Suprapubic skin (tissue), 4 donors: ENCODE data around the gene COL11A2. TPM values are rescaled to one million over a fixed set of nuclear protein-coding genes. Genes with fewer than 3 reads are reported as not detected.

Experiments used
- DNase-seq, 2 donors: peaks; one replicate each; pipeline ENCODE4 v3.0.0-alpha.2; 2019; ENCODE audit warnings: low spot score in 2 of 2
- H3K27ac ChIP-seq: fragments of 200-600 bp; sonication (generic); one replicate; pipeline ENCODE4 v1.5.1; 2019
- H3K27me3 ChIP-seq: fragments of 200-600 bp; sonication (generic); one replicate; pipeline ENCODE4 v1.5.1; 2019
- H3K36me3 ChIP-seq: fragments of 200-600 bp; sonication (generic); one replicate; pipeline ENCODE4 v1.5.1; 2019
- H3K4me1 ChIP-seq: fragments of 200-600 bp; sonication (generic); one replicate; pipeline ENCODE4 v1.5.1; 2019
- H3K4me3 ChIP-seq: fragments of 200-600 bp; sonication (generic); one replicate; pipeline ENCODE4 v1.5.1; 2019; ENCODE audit warnings: mild to moderate bottlenecking
- H3K9me3 ChIP-seq: fragments of 200-600 bp; sonication (generic); one replicate; pipeline ENCODE4 v1.5.1; 2019
- EP300 ChIP-seq: sonication (generic); formaldehyde crosslinking; IDR thresholded peaks from one replicate; pipeline ENCODE4 v1.6.1; 2017; ENCODE audit warnings: antibody characterized with exemption
- POLR2A ChIP-seq, 2 donors: fragments of 450-650 bp; IDR thresholded peaks; one replicate each; pipeline ENCODE4 v1.6.1; 2017; ENCODE audit warnings: antibody characterized with exemption in 2 of 2, mild to moderate bottlenecking in 2 of 2, moderate library complexity in 2 of 2
- POLR2AphosphoS5 ChIP-seq, 3 donors: sonication (generic); formaldehyde crosslinking; IDR thresholded peaks; one replicate each; pipeline ENCODE4 v1.6.1; 2017; ENCODE audit warnings: antibody characterized with exemption in 3 of 3
- WGBS: methylation state at CpG from one replicate; pipeline ENCODE4 v1.1.5; 2018; 5-methylcytosine and 5-hydroxymethylcytosine counted together
- total RNA-seq, 4 donors: library from RNA; depleted of rRNA; stranded (reverse); fragments of >200 nt; gene quantifications; one replicate each; pipeline ENCODE4 v1.1.0, GENCODE V29; 2016
- TF ChIP-seq, protein P1 (sequence below), 2 donors: fragments of 200-600 bp in 1 of 2; fragments of 450-650 bp in 1 of 2; sonication (generic) in 1 of 2; IDR thresholded peaks; one replicate each; pipeline ENCODE4 v1.5.1; 2016 to 2019; ENCODE audit warnings: antibody characterized with exemption in 2 of 2, mild to moderate bottlenecking in 1 of 2, moderate library complexity in 1 of 2

The COL11A2 gene
- total RNA-seq, 4 donors from 2014 or later: 0.21 to 0.97 (median 0.40) TPM

DNA sequence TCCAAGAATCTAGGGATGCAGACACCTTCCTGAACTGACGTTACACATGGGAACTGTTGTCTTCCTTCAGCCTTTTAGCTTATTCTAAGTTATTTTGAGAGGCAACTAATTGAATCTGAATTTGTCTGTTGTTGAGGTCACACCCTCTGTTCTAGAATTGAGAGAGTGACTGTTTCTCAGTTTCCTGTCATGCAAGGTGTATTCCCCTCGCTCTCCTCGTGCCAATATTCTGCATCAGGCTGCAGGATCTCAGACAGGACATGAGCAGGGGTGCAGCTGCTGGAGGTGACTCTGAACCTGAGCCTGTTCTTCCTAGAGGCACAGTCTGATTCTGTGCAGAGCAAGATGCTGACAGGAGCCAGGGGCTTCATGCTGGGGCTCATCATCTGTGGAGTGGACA, 63.9 kb downstream of the COL11A2 start:
- WGBS: 64% methylated on average over 3 of the region's 3 CpGs
- no peak for DNase-seq
- Histone ChIP-seq H3K27ac (no peak overlapping the region), H3K4me1 (no peaks in the 10 kb centered on the region), H3K36me3 (no peaks in the 10 kb centered on the region), H3K9me3 (no peaks in the 10 kb centered on the region), H3K4me3 (no peak overlapping the region), H3K27me3 (peaks cover 10% of the 10 kb centered on the region)
- TF ChIP-seq POLR2A (IDR thresholded peaks at IDR 0.05) (no peak), POLR2AphosphoS5 (IDR thresholded peaks at IDR 0.05) (no peak), EP300 (no peak)
- TF ChIP-seq, protein P1, sequence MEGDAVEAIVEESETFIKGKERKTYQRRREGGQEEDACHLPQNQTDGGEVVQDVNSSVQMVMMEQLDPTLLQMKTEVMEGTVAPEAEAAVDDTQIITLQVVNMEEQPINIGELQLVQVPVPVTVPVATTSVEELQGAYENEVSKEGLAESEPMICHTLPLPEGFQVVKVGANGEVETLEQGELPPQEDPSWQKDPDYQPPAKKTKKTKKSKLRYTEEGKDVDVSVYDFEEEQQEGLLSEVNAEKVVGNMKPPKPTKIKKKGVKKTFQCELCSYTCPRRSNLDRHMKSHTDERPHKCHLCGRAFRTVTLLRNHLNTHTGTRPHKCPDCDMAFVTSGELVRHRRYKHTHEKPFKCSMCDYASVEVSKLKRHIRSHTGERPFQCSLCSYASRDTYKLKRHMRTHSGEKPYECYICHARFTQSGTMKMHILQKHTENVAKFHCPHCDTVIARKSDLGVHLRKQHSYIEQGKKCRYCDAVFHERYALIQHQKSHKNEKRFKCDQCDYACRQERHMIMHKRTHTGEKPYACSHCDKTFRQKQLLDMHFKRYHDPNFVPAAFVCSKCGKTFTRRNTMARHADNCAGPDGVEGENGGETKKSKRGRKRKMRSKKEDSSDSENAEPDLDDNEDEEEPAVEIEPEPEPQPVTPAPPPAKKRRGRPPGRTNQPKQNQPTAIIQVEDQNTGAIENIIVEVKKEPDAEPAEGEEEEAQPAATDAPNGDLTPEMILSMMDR (IDR thresholded peaks at IDR 0.05): no peak

DNA sequence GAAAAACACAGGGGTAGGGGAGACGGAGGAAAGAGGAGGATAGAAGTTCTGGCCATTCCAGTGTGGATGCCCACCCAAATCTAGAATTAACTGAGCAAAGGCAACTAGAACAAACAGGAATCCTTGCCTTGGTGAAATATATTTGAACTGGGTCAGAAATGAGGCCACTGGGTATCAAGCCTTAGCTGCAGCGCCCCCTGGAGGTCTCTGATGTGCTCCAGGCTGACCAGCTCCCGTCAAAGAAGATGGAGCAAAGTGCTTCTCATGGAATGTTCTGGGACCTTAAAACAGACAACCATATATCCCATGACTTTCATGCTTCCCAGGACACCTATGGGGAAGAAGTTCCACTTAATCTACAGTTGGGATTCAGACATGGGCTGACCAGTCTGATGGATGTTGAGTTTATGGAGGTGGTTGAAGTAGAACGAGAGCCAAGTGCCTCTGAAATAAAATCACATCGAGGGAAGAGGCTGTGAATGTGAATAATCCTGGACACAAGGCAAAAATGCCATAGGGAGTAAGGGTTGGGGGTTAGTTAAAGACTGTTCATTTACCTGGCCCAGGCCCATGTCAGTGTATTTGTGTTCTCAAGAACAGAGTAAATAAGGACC, 66.1 kb downstream of the COL11A2 start:
- H3K9me3 ChIP-seq: no peaks in the 10 kb centered on the region
- DNase-seq: peak in 1 of 2 donors; percentile 65
- no peak overlapping the region for H3K4me3 ChIP-seq
- H3K4me1 ChIP-seq: no peaks in the 10 kb centered on the region
- TF ChIP-seq POLR2A (IDR thresholded peaks at IDR 0.05): no peak
- TF ChIP-seq, protein P1 (IDR thresholded peaks at IDR 0.05): peak in 1 of 2 donors; percentile 61
- 64% methylated on average over 5 of the region's 5 CpGs for WGBS
- H3K36me3 ChIP-seq: no peaks in the 10 kb centered on the region
- no peak overlapping the region for H3K27ac ChIP-seq
- peaks cover 10% of the 10 kb centered on the region for H3K27me3 ChIP-seq

DNA sequence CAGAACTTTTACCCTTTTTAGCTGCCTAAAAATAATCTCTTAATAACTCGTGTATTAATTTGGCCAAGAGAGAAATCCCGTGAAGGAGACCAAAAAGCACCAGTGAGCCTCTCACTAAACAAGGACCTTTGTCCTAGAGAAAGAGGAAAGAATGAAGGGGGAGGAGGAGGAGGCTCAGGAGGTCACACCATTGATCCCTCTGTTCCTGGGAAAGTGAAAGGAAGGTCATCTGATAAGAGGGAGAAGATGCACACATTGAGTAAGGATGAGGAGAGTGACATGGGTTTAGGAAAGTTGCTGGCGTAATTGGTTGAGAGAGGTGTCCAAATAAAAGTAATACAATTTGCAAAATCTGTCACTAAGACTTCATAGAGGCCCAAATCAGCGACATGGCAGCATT, 67.3 kb downstream of the COL11A2 start:
- Histone ChIP-seq H3K27ac (no peak overlapping the region), H3K4me1 (no peaks in the 10 kb centered on the region), H3K9me3 (no peaks in the 10 kb centered on the region), H3K36me3 (no peaks in the 10 kb centered on the region), H3K4me3 (no peak overlapping the region), H3K27me3 (peaks cover 8% of the 10 kb centered on the region)
- TF ChIP-seq POLR2A (IDR thresholded peaks at IDR 0.05): no peak
- TF ChIP-seq, protein P1 (IDR thresholded peaks at IDR 0.05): no peak
- TF ChIP-seq POLR2AphosphoS5 (IDR thresholded peaks at IDR 0.05): no peak
- no peak for TF ChIP-seq EP300
- WGBS: 64% methylated on average over 4 of the region's 4 CpGs
- DNase-seq: no peak

DNA sequence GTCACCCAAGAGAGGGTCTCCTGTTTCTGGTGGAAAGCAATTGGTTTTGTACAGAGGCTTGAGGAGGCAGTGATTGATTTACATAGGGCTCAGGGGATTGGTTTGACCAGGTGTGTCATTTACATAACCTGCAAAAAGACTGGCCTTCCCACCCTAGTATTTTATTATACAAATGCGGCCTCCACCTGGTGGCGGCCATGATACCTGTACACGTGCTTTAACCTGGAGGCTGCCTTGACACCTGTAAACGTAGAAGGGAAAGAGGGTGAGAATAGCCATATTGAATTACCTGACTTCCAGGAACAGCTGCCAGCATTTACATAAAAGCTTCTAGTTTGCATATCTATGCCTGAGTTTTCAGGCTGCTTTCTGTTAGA, 67.8 kb downstream of the COL11A2 start:
- Histone ChIP-seq H3K36me3 (no peaks in the 10 kb centered on the region), H3K9me3 (no peaks in the 10 kb centered on the region), H3K27ac (no peak overlapping the region), H3K4me3 (no peak overlapping the region), H3K4me1 (no peaks in the 10 kb centered on the region), H3K27me3 (peaks cover 8% of the 10 kb centered on the region)
- DNase-seq: no peak
- no peak for TF ChIP-seq EP300
- TF ChIP-seq, protein P1 (IDR thresholded peaks at IDR 0.05): no peak
- no peak for TF ChIP-seq POLR2AphosphoS5 (IDR thresholded peaks at IDR 0.05)
- TF ChIP-seq POLR2A (IDR thresholded peaks at IDR 0.05): no peak
- WGBS: 87% methylated on average over 4 of the region's 4 CpGs

DNA sequence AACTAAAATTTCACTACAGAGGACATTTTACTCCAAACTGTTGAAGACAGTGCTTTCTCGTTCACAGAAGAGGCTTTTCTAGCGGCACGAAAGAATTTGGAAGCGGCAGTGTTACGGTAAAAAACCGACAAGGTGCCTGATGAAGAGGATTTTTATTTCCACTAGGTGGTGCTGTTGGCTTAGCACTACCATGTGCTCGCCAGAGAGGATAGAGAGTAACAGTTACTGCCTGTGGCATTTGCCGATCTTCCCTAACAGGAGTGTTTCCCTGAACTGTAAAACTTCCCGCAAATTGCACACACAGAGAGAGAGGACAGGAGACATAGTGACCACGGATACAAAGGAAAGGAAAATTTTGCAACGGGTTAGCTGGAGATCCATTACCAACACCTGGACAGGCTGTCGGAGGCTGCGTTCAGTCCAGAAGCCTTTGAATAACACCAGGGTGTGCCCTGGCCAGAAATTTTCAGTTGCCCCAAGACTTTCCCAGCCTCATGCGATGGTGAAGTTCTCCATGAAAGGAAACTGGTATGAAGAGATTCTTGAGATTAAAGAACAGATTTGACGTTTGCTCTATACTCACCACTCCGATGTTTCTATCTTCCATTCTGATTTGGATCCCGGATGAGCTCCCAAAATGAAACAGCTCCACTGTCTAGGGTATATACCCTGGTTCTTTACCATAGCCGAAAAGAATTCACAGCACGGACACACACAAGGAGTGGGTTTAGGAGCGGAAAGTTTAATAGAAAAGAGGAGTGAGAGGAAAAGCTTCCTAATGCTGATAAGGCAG, 68.3 kb downstream of the COL11A2 start:
- Histone ChIP-seq H3K36me3 (no peaks in the 10 kb centered on the region), H3K9me3 (no peaks in the 10 kb centered on the region), H3K4me3 (no peak overlapping the region), H3K4me1 (no peaks in the 10 kb centered on the region), H3K27ac (no peak overlapping the region), H3K27me3 (peaks cover 8% of the 10 kb centered on the region)
- DNase-seq: no peak
- TF ChIP-seq, protein P1 (IDR thresholded peaks at IDR 0.05): peak; percentile 12 to 45
- no peak for TF ChIP-seq EP300
- 93% methylated on average over 20 of the region's 20 CpGs for WGBS
